Upper lobe of left lung (tissue), 6 donors: ENCODE data around the gene CCNI2. TPM values are rescaled to one million over a fixed set of nuclear protein-coding genes. Genes with fewer than 3 reads are reported as not detected.
"Not testable (repeated sequence)": the region's sequence is repeated elsewhere in the genome, so short reads cannot be mapped to it uniquely, and the experiment has no call there.

Experiments
- ATAC-seq, 2 donors: fragments of 200-7000 bp; cut with Tn5 transposase; one replicate each; pipeline ENCODE4 v1.9.1; 2022; ENCODE audit warnings: mild to moderate bottlenecking in 2 of 2, moderate library complexity in 2 of 2; ENCODE audit not compliant: low FRiP score in 2 of 2
- DNase-seq, 2 donors: peaks; one replicate each; pipeline ENCODE4 v3.0.0-alpha.2; 2019 to 2020
- H3K27ac ChIP-seq, 4 donors: fragments of 200-600 bp; sonication (generic); one replicate each; pipeline ENCODE4 v1.5.1; 2016 to 2019
- H3K27me3 ChIP-seq, 4 donors: fragments of 200-600 bp; sonication (generic); one replicate each; pipeline ENCODE4 v1.5.1; 2017 to 2019
- H3K36me3 ChIP-seq, 4 donors: fragments of 200-600 bp; sonication (generic); one replicate each; pipeline ENCODE4 v1.5.1; 2016 to 2019
- H3K4me1 ChIP-seq, 4 donors: fragments of 200-600 bp; sonication (generic); one replicate each; pipeline ENCODE4 v1.5.1; 2018 to 2019
- H3K4me3 ChIP-seq, 4 donors: fragments of 200-600 bp; sonication (generic); one replicate each; pipeline ENCODE4 v1.5.1; 2017 to 2019; ENCODE audit warnings: mild to moderate bottlenecking in 2 of 4, moderate library complexity in 1 of 4
- H3K9me3 ChIP-seq, 4 donors: fragments of 200-600 bp; sonication (generic); one replicate each; pipeline ENCODE4 v1.5.1; 2018 to 2019
- WGBS, 2 donors: methylation state at CpG; one replicate each; pipeline ENCODE4 v1.1.5; 2017 to 2018; 5-methylcytosine and 5-hydroxymethylcytosine counted together
- total RNA-seq, 6 donors: library from RNA; depleted of rRNA in 4 of 6; stranded (reverse); fragments of >200 nt in 4 of 6; gene quantifications; one replicate each; pipeline versions ENCODE4 v1.1.0 to v1.2.1, GENCODE V29; 2016 to 2021
- TF ChIP-seq, protein P1 (sequence below), 6 experiments: fragments of 450-650 bp in 4 of 6; fragments of 200-600 bp in 2 of 6; sonication (generic) in 2 of 6; IDR thresholded peaks; one replicate each; pipeline ENCODE4 v1.5.1; 2016 to 2019; ENCODE audit warnings: antibody characterized with exemption in 6 of 6
- donor health status: DM: no; HTN: no; CAD: no; lungs with moderate emphysema.
- donor health status: DM: no; HTN: yes; CAD: no; lungs with severe emphysema.

Gene CCNI2
- total RNA-seq, 6 donors from 2014 or later = 0.26 to 0.84 (median 0.46) TPM; not detected in 1

DNA sequence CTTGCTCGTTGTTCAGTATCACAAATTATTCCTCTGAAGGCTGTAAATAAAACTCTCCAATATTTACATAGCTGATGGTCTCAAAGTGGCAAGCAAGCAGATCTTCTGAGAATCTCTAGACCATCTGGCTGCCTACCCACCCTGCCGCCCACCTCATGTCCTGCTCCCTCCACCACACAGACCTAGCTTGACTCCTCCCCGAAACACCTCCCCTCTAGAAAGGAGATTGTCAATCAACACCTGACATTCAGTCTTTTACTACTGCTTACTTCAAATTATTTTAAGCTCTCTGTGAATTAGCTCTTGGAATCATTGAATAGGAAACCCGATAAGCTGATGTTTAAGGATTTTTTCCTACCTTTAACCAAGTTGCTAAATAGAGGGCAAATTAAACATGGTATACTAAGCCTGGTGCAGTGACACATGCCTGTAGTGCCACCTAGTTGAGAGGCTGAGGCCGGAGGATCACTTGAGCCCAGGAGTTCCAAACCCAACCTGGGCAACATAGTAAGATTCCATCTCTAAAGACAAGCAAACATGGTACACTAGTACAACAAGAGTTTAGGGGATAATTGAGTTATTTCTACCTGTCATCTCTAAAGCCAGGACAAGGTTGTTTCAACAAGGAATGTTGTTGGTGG, 54.9 kb downstream of the CCNI2 start:
- Histone ChIP-seq H3K27me3 (no peaks in the 10 kb centered on the region), H3K4me3 (no peak overlapping the region), H3K36me3 (no peaks in the 10 kb centered on the region), H3K27ac (no peak overlapping the region), H3K4me1 (no peaks in the 10 kb centered on the region), H3K9me3 (no peaks in the 10 kb centered on the region)
- WGBS, 2 donors = 78 to 90% methylated on average over 5 of the region's 5 CpGs
- TF ChIP-seq, protein P1, sequence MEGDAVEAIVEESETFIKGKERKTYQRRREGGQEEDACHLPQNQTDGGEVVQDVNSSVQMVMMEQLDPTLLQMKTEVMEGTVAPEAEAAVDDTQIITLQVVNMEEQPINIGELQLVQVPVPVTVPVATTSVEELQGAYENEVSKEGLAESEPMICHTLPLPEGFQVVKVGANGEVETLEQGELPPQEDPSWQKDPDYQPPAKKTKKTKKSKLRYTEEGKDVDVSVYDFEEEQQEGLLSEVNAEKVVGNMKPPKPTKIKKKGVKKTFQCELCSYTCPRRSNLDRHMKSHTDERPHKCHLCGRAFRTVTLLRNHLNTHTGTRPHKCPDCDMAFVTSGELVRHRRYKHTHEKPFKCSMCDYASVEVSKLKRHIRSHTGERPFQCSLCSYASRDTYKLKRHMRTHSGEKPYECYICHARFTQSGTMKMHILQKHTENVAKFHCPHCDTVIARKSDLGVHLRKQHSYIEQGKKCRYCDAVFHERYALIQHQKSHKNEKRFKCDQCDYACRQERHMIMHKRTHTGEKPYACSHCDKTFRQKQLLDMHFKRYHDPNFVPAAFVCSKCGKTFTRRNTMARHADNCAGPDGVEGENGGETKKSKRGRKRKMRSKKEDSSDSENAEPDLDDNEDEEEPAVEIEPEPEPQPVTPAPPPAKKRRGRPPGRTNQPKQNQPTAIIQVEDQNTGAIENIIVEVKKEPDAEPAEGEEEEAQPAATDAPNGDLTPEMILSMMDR (IDR thresholded peaks at IDR 0.05) = no peak
- ATAC-seq (no peak), DNase-seq (no peak)

DNA sequence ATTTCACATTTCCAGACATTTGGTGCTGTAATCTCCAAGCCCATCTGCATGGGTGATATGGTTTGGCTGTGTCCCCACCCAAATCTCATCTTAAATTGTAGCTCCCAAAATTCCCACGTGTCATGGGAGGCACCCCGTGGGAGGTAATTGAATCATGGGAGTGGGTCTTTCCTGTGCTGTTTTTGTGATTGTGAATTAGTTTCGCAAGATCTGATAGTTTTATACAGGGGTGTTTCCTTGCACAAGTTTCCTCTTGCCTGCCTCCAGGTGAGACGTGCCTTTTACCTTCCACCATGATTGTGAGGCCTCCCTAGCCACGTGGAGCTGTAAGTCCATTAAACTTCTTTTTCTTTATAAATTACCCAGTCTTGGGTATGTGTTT, 55.5 kb downstream of the CCNI2 start:
- H3K36me3 ChIP-seq, H3K27me3 ChIP-seq, ATAC-seq, H3K4me3 ChIP-seq, H3K4me1 ChIP-seq, DNase-seq, H3K27ac ChIP-seq, H3K9me3 ChIP-seq: not testable (repeated sequence)
- 79 to 81% methylated on average over 5 of the region's 5 CpGs for WGBS, 2 donors

Other genes starting within 250 kb of the CCNI2 start
- 1 to 10 TPM in 1 of 6 donors, not detected in 5; 1.2 TPM for gene IL5, start 203.9 kb upstream of the CCNI2 start, total RNA-seq
- gene RAD50, start 190.4 kb upstream of the CCNI2 start, total RNA-seq = 100 to 1,000 TPM in 1 of 6 donors, 10 to 100 TPM in 5; 26.2 to 105 (median 33.3) TPM
- 1 to 10 TPM in 1 of 6 donors, under 1 TPM in 1, not detected in 4; 0.49 to 1.0 TPM for gene IL13, start 89.3 kb upstream of the CCNI2 start, total RNA-seq
- not detected for gene IL4, start 73.4 kb upstream of the CCNI2 start, total RNA-seq
- 10 to 100 TPM; 10.3 to 22.3 (median 17.0) TPM for gene KIF3A, start 9.9 kb upstream of the CCNI2 start, total RNA-seq
- 10 to 100 TPM; 26.3 to 41.5 (median 31.5) TPM for gene SEPTIN8, start 29.8 kb downstream of the CCNI2 start, total RNA-seq
- gene SOWAHA, start 65.9 kb downstream of the CCNI2 start, total RNA-seq = 1 to 10 TPM in 1 of 6 donors, under 1 TPM in 4, not detected in 1; 0.30 to 1.0 (median 0.55) TPM
- gene SHROOM1, start 83.2 kb downstream of the CCNI2 start, total RNA-seq = 10 to 100 TPM in 5 of 6 donors, 1 to 10 TPM in 1; 7.7 to 27.6 (median 20.0) TPM
- gene GDF9, start 119.0 kb downstream of the CCNI2 start, total RNA-seq = 1 to 10 TPM in 2 of 6 donors, under 1 TPM in 2, not detected in 2; 0.23 to 1.1 (median 0.66) TPM
- 100 to 1,000 TPM in 3 of 6 donors, 10 to 100 TPM in 3; 44.6 to 327 (median 103) TPM for gene UQCRQ, start 119.2 kb downstream of the CCNI2 start, total RNA-seq
- 1 to 10 TPM in 3 of 6 donors, under 1 TPM in 3; 0.61 to 2.2 (median 0.89) TPM for gene LEAP2, start 126.2 kb downstream of the CCNI2 start, total RNA-seq
- 10 to 100 TPM; 60.8 to 94.5 (median 72.8) TPM for gene AFF4, start 216.2 kb downstream of the CCNI2 start, total RNA-seq